IPS-18c (cell line): Measurements from ENCODE around the gene KIF6.

Experiments
- H3K4me3 ChIP-seq: 2 replicates; pipeline ENCODE4 v1.7.0; 2013; ENCODE audit warnings: low read depth, mild to moderate bottlenecking, low read length, moderate library complexity; ENCODE audit not compliant: insufficient read depth
- H3K9me3 ChIP-seq: one replicate; pipeline ENCODE4 v1.6.1; 2013; ENCODE audit warnings: mild to moderate bottlenecking, low read length, moderate library complexity; ENCODE audit not compliant: control insufficient read depth, insufficient read depth

Gene KIF6

DNA sequence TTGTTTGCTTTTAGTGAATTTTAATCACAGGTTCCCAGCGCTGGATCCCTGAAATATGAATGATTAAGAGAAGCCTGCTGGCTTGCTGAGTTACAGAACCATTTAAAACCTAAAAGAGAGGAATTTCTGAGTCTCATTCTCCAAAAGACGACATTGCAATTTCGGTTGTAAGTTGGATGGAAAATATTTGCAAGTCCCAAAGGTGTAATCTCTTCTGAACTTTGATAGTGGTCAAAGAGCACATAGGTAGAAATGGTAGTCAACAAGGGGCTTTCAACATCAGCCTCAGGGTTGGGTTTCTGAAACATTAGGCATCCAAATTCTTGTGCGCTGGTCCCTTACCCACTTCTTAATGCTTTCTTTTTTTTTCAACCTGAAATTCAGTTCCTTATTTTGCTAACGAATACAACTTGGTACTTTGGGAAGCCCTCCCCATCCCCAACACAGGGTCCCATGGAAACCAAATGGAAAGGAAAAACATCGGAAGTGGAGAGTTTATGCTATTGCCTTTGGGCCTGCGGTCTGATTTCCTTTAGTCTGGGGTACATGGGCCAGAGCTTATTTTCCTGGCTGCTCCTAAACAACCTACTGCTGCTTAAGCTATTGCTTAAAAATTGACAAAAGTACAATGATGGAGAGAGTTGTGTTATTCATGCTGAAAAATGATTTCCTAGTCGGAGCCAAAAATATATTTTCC lies 285.7 kb downstream of the KIF6 start:
- Histone ChIP-seq H3K4me3 (no peak overlapping the region), H3K9me3 (no peaks in the 10 kb centered on the region)

DNA sequence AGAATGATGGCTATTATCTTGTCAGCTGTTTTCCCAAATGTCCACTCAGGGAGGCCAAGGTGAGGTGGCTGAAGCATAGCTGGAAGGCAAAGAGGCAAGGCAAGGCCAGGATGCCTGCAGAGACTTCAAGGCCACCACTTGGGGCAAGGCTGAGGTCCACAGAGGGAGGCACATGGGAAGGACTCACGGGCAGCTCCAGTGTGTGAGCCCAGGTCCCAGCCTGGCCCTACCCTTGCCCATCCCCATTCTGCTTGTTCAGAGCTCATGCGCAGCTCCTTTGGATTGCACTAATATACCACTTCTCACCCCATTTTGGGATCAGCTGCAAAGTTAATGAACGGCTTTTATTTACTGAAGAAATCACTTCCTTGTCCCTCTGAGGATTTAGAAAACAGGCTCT lies 291.6 kb downstream of the KIF6 start:
- no peak overlapping the region for H3K4me3 ChIP-seq
- H3K9me3 ChIP-seq: no peaks in the 10 kb centered on the region

DNA sequence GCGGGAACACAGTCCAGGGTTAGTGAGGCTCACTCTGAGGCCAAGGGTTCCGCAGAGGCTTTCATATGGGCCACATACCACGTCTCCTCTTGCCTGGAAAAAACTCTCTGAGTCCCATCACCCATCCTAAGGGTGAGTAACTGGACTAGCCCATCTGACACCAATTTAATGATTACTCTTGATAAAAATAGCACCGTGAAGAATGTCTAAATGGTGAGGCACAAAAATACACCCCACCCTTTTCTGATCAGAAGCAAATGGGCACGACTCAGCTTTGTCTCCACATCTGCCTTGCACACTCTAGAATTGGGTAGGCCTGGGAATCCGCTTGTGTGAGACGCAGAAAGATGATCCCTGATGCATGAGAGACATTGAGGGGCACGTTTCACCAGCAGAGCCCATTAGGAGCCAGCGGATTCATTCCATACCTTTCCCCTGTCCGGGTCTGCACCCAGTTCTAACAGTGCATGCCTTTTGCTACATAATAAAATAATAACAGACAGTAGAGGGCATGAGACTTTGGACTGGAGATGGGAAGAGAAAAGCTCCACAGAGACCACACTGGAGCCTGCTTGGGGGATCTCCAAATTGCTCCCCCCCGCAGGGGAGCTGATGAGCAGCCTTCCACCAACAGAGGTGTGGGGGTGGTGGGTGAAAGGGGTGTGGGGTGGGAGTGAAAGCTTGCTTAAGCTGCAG lies 292.7 kb downstream of the KIF6 start:
- Histone ChIP-seq H3K9me3 (no peaks in the 10 kb centered on the region), H3K4me3 (no peak overlapping the region)

DNA sequence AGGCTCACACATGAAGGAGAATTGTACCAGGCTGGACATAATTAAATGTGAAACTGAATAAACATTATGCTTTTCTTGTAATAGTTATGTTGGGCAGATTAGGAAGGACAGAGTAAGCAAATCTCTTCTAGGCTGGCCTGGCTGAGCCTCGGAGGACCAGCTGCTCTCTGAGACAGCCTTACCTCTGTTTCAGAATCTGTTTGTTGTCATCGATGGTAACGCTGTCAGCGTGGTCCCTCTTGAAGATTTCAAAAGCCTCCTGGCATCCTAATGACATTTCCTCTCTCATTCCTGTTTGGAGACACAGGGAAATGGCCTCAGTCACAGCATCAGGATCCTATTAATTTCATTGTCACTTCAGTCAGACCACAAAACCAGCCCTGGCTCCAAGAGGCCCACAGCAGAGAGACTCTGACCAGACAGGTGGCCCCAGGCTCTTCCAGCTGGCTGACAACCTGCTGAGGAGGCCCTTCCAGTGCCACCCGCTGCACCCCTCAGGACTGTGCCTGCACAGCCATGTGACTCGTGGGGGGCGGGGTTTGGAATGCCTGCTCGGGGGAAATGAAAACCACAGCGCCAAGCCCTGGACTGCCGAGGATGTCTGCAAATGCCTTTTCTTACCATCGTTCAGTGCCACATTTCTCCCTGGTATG lies 294.2 kb downstream of the KIF6 start:
- Histone ChIP-seq H3K4me3 (no peak overlapping the region), H3K9me3 (no peaks in the 10 kb centered on the region)

DNA sequence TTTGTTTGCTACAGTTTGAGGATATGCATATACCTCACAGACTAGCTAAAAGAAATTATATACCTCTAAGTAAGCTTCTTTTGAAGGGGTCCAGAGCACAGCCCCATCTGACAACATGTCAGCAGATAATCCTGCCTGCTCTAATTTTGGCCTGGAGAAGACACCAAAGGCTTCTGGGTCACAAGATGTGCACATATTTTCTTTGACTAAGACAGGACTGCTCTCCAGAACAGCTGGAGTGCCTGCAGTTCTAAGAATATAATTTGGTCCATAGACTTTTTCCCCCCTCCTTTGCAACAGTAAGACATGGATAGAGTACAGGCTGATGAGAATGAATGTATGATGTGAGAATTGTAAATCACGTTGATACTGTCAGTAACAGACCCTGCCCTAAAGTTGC lies 294.8 kb downstream of the KIF6 start:
- Histone ChIP-seq H3K9me3 (no peaks in the 10 kb centered on the region), H3K4me3 (no peak overlapping the region)

DNA sequence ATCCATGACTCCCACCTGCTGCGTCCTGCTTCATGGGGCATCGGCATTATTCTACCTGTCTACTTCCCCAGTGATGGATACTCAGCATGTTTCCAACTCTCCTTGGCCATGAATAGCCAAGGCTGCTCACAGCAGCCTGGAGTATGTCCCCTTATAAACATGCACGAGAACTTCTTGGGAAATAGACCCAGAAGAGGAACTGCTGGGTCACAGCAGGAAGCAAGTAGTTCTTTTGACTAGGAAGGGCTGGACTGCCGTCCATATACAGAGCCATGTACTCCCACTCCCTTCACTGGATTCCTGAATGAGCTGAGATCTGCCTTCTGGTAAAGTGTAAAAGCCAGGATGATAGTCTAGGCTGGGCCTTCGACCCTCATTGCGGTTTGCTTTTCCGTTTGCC lies 296.4 kb downstream of the KIF6 start:
- Histone ChIP-seq H3K4me3 (no peak overlapping the region), H3K9me3 (no peaks in the 10 kb centered on the region)

DNA sequence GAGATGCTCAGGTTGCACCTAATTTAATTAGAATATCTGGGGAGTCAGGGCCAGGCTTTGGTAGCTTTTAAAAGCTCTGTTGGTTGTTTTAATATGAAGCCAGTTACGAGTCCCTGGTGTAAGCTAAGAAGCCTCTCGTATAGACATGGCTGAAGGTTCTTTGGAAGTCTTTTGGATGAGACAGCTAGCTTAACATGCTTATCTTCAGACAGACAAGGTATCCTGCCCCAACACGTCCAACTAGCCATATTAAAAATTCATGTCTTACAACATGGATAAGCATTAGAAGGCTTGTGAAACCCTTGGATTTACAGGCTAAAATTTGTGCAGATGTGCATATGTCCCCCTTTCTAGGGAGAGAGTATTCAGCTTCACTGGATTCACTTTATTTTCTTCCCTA lies 297.1 kb downstream of the KIF6 start:
- no peaks in the 10 kb centered on the region for H3K9me3 ChIP-seq

DNA sequence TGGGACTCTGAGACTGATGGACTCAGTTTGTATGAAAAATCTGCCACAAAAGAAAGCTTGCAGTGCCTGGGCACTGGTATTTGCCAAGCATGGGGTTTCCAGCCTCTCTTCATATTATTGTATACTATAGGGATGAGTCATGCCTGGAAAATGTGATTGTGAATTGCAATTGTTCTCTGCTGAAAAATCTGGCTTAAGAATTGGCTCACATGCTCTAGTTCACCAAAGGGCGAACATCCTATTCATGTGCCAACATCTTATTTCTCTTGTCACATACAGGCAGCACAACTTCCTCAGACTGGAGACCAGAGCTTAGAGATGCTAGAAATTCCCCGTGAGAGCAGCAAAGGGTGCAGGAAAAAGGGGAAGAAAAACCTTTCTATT lies 299.1 kb downstream of the KIF6 start:
- Histone ChIP-seq H3K4me3 (no peak overlapping the region), H3K9me3 (no peaks in the 10 kb centered on the region)

More for the DNA sequence above, 297.1 kb downstream of the KIF6 start:
- no peak overlapping the region for H3K4me3 ChIP-seq

DNA sequence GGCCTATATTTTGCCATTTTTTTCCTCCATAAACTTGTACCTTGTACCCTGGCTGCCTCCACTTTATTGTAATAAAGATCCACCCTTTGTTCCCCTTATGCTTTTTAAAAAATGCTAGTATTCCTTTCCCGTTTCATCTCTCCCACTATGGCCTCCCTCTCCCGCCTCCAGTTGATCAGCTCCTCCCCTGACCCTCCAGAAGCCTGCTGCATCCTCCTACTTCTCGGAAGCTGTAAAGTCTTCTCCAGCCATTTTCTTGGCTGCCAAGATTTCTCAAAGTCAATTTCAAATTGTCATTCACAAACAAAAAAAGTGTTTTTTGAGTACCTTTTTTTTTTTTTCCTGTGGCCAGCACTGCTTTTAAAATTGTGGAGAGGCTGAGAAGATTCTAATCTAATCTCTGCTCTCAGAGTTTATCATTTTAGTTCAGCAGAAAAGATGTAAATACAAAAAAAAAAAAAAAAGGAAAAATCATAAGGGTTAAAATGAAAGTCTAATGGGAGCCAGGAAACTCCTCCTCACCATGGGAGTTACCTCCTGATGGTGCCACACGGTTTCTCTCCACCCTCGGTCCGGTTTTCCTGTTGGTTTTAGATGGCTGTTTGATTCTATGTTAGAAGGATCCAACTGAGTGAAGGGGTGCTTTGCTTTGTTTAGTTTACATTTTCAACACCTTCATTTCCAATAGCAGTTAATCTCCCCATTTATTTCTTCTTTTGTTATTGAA lies 299.7 kb downstream of the KIF6 start:
- Histone ChIP-seq H3K4me3 (no peak overlapping the region), H3K9me3 (no peaks in the 10 kb centered on the region)

DNA sequence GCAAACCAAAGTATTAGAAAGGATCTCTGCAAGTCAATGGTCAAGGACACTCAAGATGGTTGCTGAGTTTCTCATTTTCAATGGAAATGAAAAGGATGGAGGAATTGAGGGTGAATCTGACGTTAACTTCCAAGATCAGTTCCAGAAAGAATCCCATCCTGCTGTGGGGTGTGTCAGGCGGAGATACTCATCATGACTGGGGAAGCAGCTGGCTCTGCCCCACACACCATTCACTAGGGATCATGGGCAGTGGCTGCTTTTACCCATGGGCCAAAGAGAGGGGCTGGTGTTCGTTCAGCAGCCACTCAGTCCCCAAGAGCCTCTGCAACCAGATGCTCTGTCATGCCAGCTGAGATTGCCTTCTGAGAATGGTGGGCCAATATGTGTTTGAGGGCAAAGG lies 300.4 kb downstream of the KIF6 start:
- no peaks in the 10 kb centered on the region for H3K9me3 ChIP-seq
- H3K4me3 ChIP-seq: no peak overlapping the region

DNA sequence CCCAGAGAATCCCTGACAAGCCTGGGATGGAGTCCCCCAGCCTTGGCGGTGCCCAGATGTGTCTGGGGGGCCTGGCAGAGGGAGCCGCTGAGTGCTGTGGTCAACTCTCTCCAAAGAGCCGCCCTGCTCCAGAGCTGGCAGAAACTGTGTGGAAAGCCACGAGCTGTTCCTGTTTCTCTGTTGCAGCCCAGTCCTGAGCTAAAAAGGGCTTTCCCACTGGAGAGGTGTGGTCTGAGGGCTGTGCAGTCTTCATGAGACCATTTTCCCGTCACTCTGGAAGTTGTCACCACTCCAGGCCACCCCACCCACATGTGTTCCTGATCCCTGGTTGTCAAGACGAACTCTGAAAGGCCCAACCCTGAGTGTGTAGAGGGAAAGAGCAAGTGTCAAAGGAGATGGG lies 303.0 kb downstream of the KIF6 start:
- no peaks in the 10 kb centered on the region for H3K9me3 ChIP-seq
- no peak overlapping the region for H3K4me3 ChIP-seq

DNA sequence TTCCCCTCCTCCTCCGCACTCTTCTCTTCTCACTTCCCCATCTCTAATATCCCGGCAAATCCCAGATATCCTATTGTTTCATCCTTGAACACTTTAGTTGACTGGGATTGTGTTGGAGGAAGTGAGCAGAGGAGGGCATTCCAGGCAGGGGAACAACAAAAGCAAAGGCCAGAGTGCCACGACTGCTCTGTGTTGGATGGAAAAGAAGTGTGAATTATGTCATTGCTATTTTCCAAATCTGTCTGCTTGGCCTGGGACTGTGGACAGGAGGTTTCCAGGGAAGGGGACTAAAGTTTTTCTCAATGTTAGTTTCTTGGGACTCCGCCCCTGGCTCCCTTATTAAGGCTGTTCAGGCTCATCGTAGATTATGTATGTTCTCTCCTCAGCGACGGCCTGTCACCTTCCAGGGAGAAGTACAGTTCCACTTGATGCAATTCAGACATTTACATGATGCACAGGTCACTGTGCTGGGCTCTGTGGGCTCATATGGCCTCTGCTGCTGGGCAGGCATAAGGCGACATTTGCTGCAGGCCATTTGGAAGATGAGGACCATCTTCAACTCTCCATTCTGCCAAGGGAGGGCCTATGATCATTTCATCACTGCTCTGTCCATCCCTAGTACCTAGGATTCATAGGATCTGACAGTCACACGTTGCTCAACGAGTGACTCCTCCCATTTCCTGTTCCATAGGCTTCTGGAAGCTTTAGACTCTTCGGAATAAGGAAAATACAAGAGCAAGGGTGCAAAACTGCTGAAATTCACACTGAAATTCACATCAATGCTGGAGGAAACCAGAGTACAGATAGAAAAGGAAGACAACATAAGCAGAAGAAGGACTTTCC lies 303.6 kb downstream of the KIF6 start:
- Histone ChIP-seq H3K4me3 (no peak overlapping the region), H3K9me3 (no peaks in the 10 kb centered on the region)

DNA sequence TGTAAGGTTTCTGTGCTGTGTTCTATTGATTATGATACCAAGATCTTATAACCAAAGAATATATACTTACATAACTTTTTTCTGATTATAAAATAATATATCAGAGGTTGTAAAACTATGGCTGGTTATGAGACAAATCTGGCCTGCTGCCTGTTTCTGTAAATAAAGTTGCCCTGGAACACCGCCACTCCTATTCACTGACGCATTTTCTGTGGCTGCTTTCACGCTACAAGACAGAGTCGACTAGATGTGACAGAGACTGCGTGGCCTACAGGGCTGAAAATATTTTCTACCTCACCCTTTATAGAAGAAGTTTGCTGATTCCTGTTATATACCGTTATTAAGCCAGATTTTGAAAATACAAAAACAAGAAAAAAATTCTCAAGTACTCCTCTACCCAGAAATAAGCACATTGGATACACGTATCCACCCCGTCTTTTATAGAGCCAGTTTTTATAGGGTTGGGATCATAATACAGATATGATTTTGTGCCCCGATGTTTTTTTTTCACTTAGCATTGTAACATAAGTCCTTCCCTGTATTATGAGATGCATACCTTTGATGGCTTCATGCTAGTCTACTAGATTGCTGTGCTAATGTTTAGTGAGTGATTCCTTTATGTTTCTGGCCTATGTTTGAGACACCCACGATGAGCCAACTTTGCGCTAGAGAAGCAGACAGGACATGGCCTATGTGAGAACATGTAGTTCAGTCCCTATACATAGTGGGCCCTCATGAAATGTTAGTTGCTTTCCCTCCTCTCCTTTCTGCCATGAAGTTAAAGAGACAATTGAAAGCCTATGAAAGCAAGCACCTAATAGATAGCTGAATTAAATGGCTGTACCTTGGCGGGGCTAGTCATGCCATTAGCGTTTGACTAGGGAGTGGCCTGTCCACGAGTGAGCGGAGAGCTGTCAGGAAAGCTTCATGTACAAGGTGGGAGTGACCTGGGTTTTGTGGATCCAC lies 304.6 kb downstream of the KIF6 start:
- H3K9me3 ChIP-seq: no peaks in the 10 kb centered on the region
- no peak overlapping the region for H3K4me3 ChIP-seq

DNA sequence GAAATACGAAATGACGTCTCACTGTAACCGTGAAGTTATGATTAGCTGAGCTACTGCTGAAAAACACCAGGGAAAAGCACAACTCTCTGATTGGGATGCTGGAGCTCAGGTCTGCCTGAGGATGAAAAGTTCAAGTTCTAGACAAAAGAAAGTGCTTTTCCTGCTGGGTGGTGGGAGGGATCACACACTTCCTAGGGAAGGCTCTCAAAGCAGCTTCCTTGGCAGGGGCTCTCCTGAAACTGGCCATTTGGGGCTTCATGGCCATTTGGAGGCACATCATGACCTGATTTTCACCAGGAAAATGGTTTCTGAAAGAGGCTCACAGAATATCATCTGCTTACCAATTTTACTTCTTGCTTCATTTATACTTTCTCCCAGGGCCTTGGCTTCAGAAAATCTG lies 305.6 kb downstream of the KIF6 start:
- Histone ChIP-seq H3K4me3 (no peak overlapping the region), H3K9me3 (no peaks in the 10 kb centered on the region)

DNA sequence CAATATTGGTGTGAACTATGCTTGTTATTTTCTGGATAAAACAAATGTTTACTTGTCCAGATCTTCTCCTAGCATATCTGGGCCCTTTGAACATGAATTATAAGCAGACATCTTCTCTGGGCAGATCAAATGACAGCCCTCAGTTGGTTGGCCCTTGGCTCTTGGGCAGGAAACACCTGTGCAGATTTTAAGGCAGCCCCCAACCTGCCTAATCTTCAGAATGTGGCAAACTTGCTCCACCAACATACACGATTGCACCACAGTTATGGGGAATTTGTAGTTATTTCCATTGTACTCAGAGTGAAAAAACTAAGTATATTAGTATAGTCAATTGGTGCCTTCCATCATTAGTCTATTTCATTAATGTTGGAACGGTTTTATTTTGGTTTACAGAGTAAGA lies 307.8 kb downstream of the KIF6 start:
- no peaks in the 10 kb centered on the region for H3K9me3 ChIP-seq
- no peak overlapping the region for H3K4me3 ChIP-seq

DNA sequence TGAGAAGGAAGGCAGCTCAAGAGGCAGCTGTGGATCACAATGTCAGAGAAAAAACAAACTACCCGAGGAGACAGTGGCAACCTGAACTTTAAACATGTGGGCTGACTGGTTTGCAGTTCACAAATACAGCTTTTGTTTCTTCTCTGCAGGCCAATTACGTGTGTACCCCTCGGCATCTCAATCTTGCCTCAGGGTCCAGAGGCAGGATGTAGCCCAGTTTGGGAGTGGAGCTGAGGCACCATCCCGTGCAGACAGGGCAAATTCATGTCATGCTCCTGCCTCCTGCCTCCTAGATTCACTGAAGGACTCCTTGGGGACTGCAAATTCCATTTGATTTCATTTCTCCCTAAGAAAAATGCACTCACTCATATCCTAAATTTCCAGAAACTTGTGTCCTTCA lies 308.5 kb downstream of the KIF6 start:
- H3K4me3 ChIP-seq: no peak overlapping the region
- no peaks in the 10 kb centered on the region for H3K9me3 ChIP-seq
